ENCODE measurements around the gene CLDN4. TPM values are rescaled to one million over a fixed set of nuclear protein-coding genes. Genes with fewer than 3 reads are reported as not detected.
"Not testable (repeated sequence)": the region's sequence is repeated elsewhere in the genome, so short reads cannot be mapped to it uniquely, and the experiment has no call there.

The CLDN4 gene
- total RNA-seq, 1 donor from 2014 or later, result 0.54 TPM

GRCh38 chr7:73811760-73812168, 19.0 kb upstream of the CLDN4 start:
- Mint-ChIP-seq H3K27me3 (ENCODE audit: unreplicated experiment) (peaks cover 3% of the 10 kb centered on the region), H3K27ac (ENCODE audit: unreplicated experiment) (no peak overlapping the region), H3K9me3 (ENCODE audit: unreplicated experiment) (no peaks in the 10 kb centered on the region), H3K4me1 (ENCODE audit: low read depth, unreplicated experiment) (no peaks in the 10 kb centered on the region), H3K36me3 (ENCODE audit: unreplicated experiment) (no peaks in the 10 kb centered on the region), H3K4me3 (ENCODE audit: unreplicated experiment) (no peak overlapping the region)
- peak; percentile 82 for DNase-seq
- TF ChIP-seq, protein P1, sequence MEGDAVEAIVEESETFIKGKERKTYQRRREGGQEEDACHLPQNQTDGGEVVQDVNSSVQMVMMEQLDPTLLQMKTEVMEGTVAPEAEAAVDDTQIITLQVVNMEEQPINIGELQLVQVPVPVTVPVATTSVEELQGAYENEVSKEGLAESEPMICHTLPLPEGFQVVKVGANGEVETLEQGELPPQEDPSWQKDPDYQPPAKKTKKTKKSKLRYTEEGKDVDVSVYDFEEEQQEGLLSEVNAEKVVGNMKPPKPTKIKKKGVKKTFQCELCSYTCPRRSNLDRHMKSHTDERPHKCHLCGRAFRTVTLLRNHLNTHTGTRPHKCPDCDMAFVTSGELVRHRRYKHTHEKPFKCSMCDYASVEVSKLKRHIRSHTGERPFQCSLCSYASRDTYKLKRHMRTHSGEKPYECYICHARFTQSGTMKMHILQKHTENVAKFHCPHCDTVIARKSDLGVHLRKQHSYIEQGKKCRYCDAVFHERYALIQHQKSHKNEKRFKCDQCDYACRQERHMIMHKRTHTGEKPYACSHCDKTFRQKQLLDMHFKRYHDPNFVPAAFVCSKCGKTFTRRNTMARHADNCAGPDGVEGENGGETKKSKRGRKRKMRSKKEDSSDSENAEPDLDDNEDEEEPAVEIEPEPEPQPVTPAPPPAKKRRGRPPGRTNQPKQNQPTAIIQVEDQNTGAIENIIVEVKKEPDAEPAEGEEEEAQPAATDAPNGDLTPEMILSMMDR (IDR thresholded peaks at IDR 0.05; ENCODE audit: partially characterized antibody, unreplicated experiment), result peak; percentile 67

GRCh38 chr7:73812996-73813395, 17.8 kb upstream of the CLDN4 start:
- Mint-ChIP-seq H3K4me1 (ENCODE audit: low read depth, unreplicated experiment) (no peaks in the 10 kb centered on the region), H3K27ac (ENCODE audit: unreplicated experiment) (no peak overlapping the region), H3K27me3 (ENCODE audit: unreplicated experiment) (peaks cover 3% of the 10 kb centered on the region), H3K36me3 (ENCODE audit: unreplicated experiment) (no peaks in the 10 kb centered on the region), H3K9me3 (ENCODE audit: unreplicated experiment) (no peaks in the 10 kb centered on the region), H3K4me3 (ENCODE audit: unreplicated experiment) (no peak overlapping the region)
- DNase-seq, result no peak
- TF ChIP-seq, protein P1 (IDR thresholded peaks at IDR 0.05; ENCODE audit: partially characterized antibody, unreplicated experiment), result no peak

DNA sequence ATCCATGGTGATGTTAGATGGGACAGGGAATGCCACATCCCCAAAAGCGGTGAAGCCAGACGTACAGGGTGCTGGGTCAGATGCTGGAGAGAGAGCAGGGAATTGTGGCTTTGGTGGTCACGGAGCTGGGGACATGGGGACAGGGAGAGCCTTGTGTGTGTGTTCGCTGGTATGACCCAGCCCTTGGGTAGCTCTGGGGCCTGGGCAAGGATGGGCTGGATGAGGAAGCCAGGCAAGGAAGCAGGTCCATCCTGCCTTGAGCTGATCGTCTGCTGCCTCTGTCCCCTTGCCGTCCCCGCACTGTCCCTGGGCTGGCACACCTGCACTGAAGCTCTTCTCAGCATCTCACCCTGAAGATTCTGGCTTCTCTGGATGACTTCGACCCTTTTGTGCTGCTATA, 15.4 kb upstream of the CLDN4 start:
- H3K4me3 Mint-ChIP-seq (ENCODE audit: unreplicated experiment), result no peak overlapping the region
- H3K36me3 Mint-ChIP-seq (ENCODE audit: unreplicated experiment), result no peaks in the 10 kb centered on the region
- no peaks in the 10 kb centered on the region for H3K4me1 Mint-ChIP-seq (ENCODE audit: low read depth, unreplicated experiment)

GRCh38 chr7:73817121-73817520, 13.7 kb upstream of the CLDN4 start:
- TF ChIP-seq, protein P1 (IDR thresholded peaks at IDR 0.05; ENCODE audit: partially characterized antibody, unreplicated experiment), result no peak
- Mint-ChIP-seq H3K36me3 (ENCODE audit: unreplicated experiment) (no peaks in the 10 kb centered on the region), H3K27ac (ENCODE audit: unreplicated experiment) (no peak overlapping the region), H3K4me1 (ENCODE audit: low read depth, unreplicated experiment) (no peaks in the 10 kb centered on the region), H3K9me3 (ENCODE audit: unreplicated experiment) (no peaks in the 10 kb centered on the region), H3K27me3 (ENCODE audit: unreplicated experiment) (peaks cover 5% of the 10 kb centered on the region), H3K4me3 (ENCODE audit: unreplicated experiment) (no peak overlapping the region)
- no peak for DNase-seq

More for the DNA sequence above, 15.4 kb upstream of the CLDN4 start:
- H3K27ac Mint-ChIP-seq (ENCODE audit: unreplicated experiment), result no peak overlapping the region
- peaks cover 5% of the 10 kb centered on the region for H3K27me3 Mint-ChIP-seq (ENCODE audit: unreplicated experiment)
- TF ChIP-seq, protein P1 (IDR thresholded peaks at IDR 0.05; ENCODE audit: partially characterized antibody, unreplicated experiment), result no peak
- no peaks in the 10 kb centered on the region for H3K9me3 Mint-ChIP-seq (ENCODE audit: unreplicated experiment)
- DNase-seq, result no peak

GRCh38 chr7:73820013-73820412, 10.8 kb upstream of the CLDN4 start:
- TF ChIP-seq, protein P1 (IDR thresholded peaks at IDR 0.05; ENCODE audit: partially characterized antibody, unreplicated experiment), result no peak
- peaks cover 1% of the 10 kb centered on the region for H3K4me1 Mint-ChIP-seq (ENCODE audit: low read depth, unreplicated experiment)
- no peak for DNase-seq
- H3K27ac Mint-ChIP-seq (ENCODE audit: unreplicated experiment), result no peak overlapping the region
- no peak overlapping the region for H3K4me3 Mint-ChIP-seq (ENCODE audit: unreplicated experiment)
- H3K9me3 Mint-ChIP-seq (ENCODE audit: unreplicated experiment), result peaks cover 2% of the 10 kb centered on the region
- H3K27me3 Mint-ChIP-seq (ENCODE audit: unreplicated experiment), result peaks cover 13% of the 10 kb centered on the region
- H3K36me3 Mint-ChIP-seq (ENCODE audit: unreplicated experiment), result no peaks in the 10 kb centered on the region

GRCh38 chr7:73821597-73822285, 9.1 kb upstream of the CLDN4 start:
- not testable (repeated sequence) for H3K4me1 Mint-ChIP-seq (ENCODE audit: low read depth, unreplicated experiment); H3K4me3 Mint-ChIP-seq (ENCODE audit: unreplicated experiment); H3K9me3 Mint-ChIP-seq (ENCODE audit: unreplicated experiment); H3K27ac Mint-ChIP-seq (ENCODE audit: unreplicated experiment); H3K36me3 Mint-ChIP-seq (ENCODE audit: unreplicated experiment); DNase-seq
- peaks cover 12% of the 10 kb centered on the region for H3K27me3 Mint-ChIP-seq (ENCODE audit: unreplicated experiment)
